ENCODE measurements around the gene PAMR1.
A peak's percentile ranks its signal among the peaks of the same experiment; 100 is the strongest.

Gene PAMR1

GRCh38 chr11:35520376-35520775, 5.0 kb downstream of the PAMR1 start:
- Histone ChIP-seq H3K27ac (no peak overlapping the region), H3K27me3 (ENCODE audit: insufficient read depth, low read depth, severe bottlenecking) (no peaks in the 10 kb centered on the region), H3K4me3 (ENCODE audit: low read depth, low read length) (no peak overlapping the region), H3K9me3 (ENCODE audit: severe bottlenecking) (no peaks in the 10 kb centered on the region), H3K36me3 (no peaks in the 10 kb centered on the region)
- no peak for DNase-seq
- TF ChIP-seq CTCF (IDR thresholded peaks at IDR 0.05; ENCODE audit: low read depth, low read length): no peak

- Histone ChIP-seq H3K27ac (no peak overlapping the region), H3K27me3 (ENCODE audit: insufficient read depth, low read depth, severe bottlenecking) (no peaks in the 10 kb centered on the region), H3K9me3 (ENCODE audit: severe bottlenecking) (no peaks in the 10 kb centered on the region), H3K36me3 (no peaks in the 10 kb centered on the region), H3K4me3 (ENCODE audit: low read depth, low read length) (no peak overlapping the region)
- no peak for DNase-seq
- TF ChIP-seq CTCF (IDR thresholded peaks at IDR 0.05; ENCODE audit: low read depth, low read length): no peak
Measured at GRCh38 chr11:35518766-35519165, 6.7 kb downstream of the PAMR1 start.

- Histone ChIP-seq H3K27ac (no peak overlapping the region), H3K36me3 (no peaks in the 10 kb centered on the region), H3K27me3 (ENCODE audit: insufficient read depth, low read depth, severe bottlenecking) (no peaks in the 10 kb centered on the region), H3K9me3 (ENCODE audit: severe bottlenecking) (no peaks in the 10 kb centered on the region), H3K4me3 (ENCODE audit: low read depth, low read length) (no peak overlapping the region)
- TF ChIP-seq CTCF (IDR thresholded peaks at IDR 0.05; ENCODE audit: low read depth, low read length): no peak
- no peak for DNase-seq
Measured at GRCh38 chr11:35517481-35517880, 7.9 kb downstream of the PAMR1 start.

- DNase-seq: no peak
- TF ChIP-seq CTCF (IDR thresholded peaks at IDR 0.05; ENCODE audit: low read depth, low read length): no peak
- Histone ChIP-seq H3K36me3 (no peaks in the 10 kb centered on the region), H3K27ac (peak overlapping the region; percentile 16; the same call in 1 of the 2 replicates), H3K27me3 (ENCODE audit: insufficient read depth, low read depth, severe bottlenecking) (no peaks in the 10 kb centered on the region), H3K9me3 (ENCODE audit: severe bottlenecking) (no peaks in the 10 kb centered on the region), H3K4me3 (ENCODE audit: low read depth, low read length) (no peak overlapping the region)
Measured at GRCh38 chr11:35516403-35516802, 9.0 kb downstream of the PAMR1 start.

- H3K4me3 ChIP-seq (ENCODE audit: low read depth, low read length): no peak overlapping the region
- H3K36me3 ChIP-seq: no peaks in the 10 kb centered on the region
- no peak for TF ChIP-seq CTCF (IDR thresholded peaks at IDR 0.05; ENCODE audit: low read depth, low read length)
- no peaks in the 10 kb centered on the region for H3K27me3 ChIP-seq (ENCODE audit: insufficient read depth, low read depth, severe bottlenecking)
- no peaks in the 10 kb centered on the region for H3K9me3 ChIP-seq (ENCODE audit: severe bottlenecking)
- H3K27ac ChIP-seq: no peak overlapping the region
- no peak for DNase-seq
Measured at GRCh38 chr11:35515224-35515623, 10.2 kb downstream of the PAMR1 start.

- Histone ChIP-seq H3K27ac (no peak overlapping the region), H3K36me3 (no peaks in the 10 kb centered on the region), H3K9me3 (ENCODE audit: severe bottlenecking) (no peaks in the 10 kb centered on the region), H3K27me3 (ENCODE audit: insufficient read depth, low read depth, severe bottlenecking) (no peaks in the 10 kb centered on the region), H3K4me3 (ENCODE audit: low read depth, low read length) (no peak overlapping the region)
- TF ChIP-seq CTCF (IDR thresholded peaks at IDR 0.05; ENCODE audit: low read depth, low read length): no peak
- no peak for DNase-seq
Measured at GRCh38 chr11:35514481-35514880, 10.9 kb downstream of the PAMR1 start.
